C4-2B (cell line): ENCODE results near the gene ZNF35.
A peak's percentile ranks its signal among the peaks of the same experiment; 100 is the strongest.

Experiments used
- ZFX ChIP-seq: fragments of 450-650 bp; IDR thresholded peaks from 2 replicates; pipeline ENCODE4 v1.6.1; 2017
- TF ChIP-seq, protein P1 (sequence below): fragments of 450-650 bp; conservative IDR thresholded peaks from 2 replicates; pipeline ENCODE4 v1.5.1; 2017; ENCODE audit warnings: mild to moderate bottlenecking

DNA sequence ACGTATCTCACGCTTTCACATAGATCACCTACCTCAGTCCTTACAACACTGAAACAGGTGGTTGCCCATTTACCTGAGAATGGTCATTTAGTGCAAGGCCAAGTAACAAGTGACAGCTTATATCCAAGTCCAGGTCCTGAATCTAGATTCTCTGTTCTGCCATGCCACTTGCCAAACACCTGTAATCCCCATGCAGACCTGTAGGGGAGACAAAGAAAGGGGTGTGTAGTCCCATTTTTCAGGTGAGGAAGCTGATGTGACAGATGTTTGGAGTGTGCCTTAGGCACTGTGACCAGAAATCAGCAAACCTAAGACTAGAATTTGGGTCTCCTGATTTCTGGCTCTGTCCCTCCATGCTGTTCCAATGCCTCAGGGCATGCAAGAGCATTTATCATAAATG lies 12.7 kb downstream of the ZNF35 start:
- TF ChIP-seq, protein P1, sequence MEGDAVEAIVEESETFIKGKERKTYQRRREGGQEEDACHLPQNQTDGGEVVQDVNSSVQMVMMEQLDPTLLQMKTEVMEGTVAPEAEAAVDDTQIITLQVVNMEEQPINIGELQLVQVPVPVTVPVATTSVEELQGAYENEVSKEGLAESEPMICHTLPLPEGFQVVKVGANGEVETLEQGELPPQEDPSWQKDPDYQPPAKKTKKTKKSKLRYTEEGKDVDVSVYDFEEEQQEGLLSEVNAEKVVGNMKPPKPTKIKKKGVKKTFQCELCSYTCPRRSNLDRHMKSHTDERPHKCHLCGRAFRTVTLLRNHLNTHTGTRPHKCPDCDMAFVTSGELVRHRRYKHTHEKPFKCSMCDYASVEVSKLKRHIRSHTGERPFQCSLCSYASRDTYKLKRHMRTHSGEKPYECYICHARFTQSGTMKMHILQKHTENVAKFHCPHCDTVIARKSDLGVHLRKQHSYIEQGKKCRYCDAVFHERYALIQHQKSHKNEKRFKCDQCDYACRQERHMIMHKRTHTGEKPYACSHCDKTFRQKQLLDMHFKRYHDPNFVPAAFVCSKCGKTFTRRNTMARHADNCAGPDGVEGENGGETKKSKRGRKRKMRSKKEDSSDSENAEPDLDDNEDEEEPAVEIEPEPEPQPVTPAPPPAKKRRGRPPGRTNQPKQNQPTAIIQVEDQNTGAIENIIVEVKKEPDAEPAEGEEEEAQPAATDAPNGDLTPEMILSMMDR: peak; percentile 26
- TF ChIP-seq ZFX: no peak
